ENCODE data around the gene PPFIA4.

Gene PPFIA4

GRCh38 chr1:203104789-203105390 lies 78.6 kb downstream of the PPFIA4 start:
- no peak for DNase-seq

GRCh38 chr1:203112475-203112874 lies 86.2 kb downstream of the PPFIA4 start:
- DNase-seq, result no peak

GRCh38 chr1:203113308-203113707 lies 87.0 kb downstream of the PPFIA4 start:
- no peak for DNase-seq

- DNase-seq, result no peak
Observed at GRCh38 chr1:203114202-203114601, 87.9 kb downstream of the PPFIA4 start.

GRCh38 chr1:203116091-203116820 lies 90.0 kb downstream of the PPFIA4 start:
- DNase-seq, result no peak

GRCh38 chr1:203117611-203118575 lies 91.6 kb downstream of the PPFIA4 start:
- DNase-seq, result peak; percentile 11

- no peak for DNase-seq
Observed at GRCh38 chr1:203120325-203121153, 94.2 kb downstream of the PPFIA4 start.

GRCh38 chr1:203121186-203122015 lies 95.1 kb downstream of the PPFIA4 start:
- no peak for DNase-seq

- DNase-seq, result no peak
Observed at GRCh38 chr1:203122159-203122558, 95.9 kb downstream of the PPFIA4 start.

- no peak for DNase-seq
Observed at GRCh38 chr1:203124011-203124410, 97.7 kb downstream of the PPFIA4 start.

- DNase-seq, result no peak
Observed at GRCh38 chr1:203124546-203125317, 98.4 kb downstream of the PPFIA4 start.

GRCh38 chr1:203126151-203126865 lies 100.0 kb downstream of the PPFIA4 start:
- DNase-seq, result no peak

GRCh38 chr1:203126866-203127665 lies 100.8 kb downstream of the PPFIA4 start:
- no peak for DNase-seq

GRCh38 chr1:203127666-203128430 lies 101.6 kb downstream of the PPFIA4 start, which contains the start of gene ADORA1:
Gene ADORA1 (plus strand): TSS chr1:203127726. CDS start chr1:203128842, 1,116 bp downstream.
- no peak for DNase-seq

GRCh38 chr1:203128431-203128715 lies 102.1 kb downstream of the PPFIA4 start:
- DNase-seq, result no peak

Data from stimulated activated CD4-positive, alpha-beta T cell treated with anti-CD3 and anti-CD28 coated beads, Interleukin-4, amount 100 ng/mL, for 1 hour (primary cell).